Hematopoietic multipotent progenitor cell (in vitro differentiated cells): ENCODE results near the gene CD3E. TPM values are rescaled to one million over a fixed set of nuclear protein-coding genes. Genes with fewer than 3 reads are reported as not detected.
"Not testable (repeated sequence)": the region's sequence is repeated elsewhere in the genome, so short reads cannot be mapped to it uniquely, and the experiment has no call there.

ENCODE experiments used
- DNase-seq, 3 donors: peaks; one replicate each; pipeline ENCODE4 v3.0.0-alpha.2; 2011 to 2015; ENCODE audit warnings: low read depth in 2 of 3, low spot score in 2 of 3
- total RNA-seq: library from RNA; depleted of rRNA; stranded (reverse); fragments of >200 nt; gene quantifications from one replicate; pipeline ENCODE4 v1.2.3, GENCODE V29; 2012

The CD3E gene
- total RNA-seq, 1 donor = 0.54 TPM

- no peak for DNase-seq
Observed at GRCh38 chr11:118289401-118289800, 15.1 kb upstream of the CD3E start.

- DNase-seq = peak in 2 of 3 donors; percentile 53 to 70
Observed at GRCh38 chr11:118290923-118291322, 13.6 kb upstream of the CD3E start.

DNA sequence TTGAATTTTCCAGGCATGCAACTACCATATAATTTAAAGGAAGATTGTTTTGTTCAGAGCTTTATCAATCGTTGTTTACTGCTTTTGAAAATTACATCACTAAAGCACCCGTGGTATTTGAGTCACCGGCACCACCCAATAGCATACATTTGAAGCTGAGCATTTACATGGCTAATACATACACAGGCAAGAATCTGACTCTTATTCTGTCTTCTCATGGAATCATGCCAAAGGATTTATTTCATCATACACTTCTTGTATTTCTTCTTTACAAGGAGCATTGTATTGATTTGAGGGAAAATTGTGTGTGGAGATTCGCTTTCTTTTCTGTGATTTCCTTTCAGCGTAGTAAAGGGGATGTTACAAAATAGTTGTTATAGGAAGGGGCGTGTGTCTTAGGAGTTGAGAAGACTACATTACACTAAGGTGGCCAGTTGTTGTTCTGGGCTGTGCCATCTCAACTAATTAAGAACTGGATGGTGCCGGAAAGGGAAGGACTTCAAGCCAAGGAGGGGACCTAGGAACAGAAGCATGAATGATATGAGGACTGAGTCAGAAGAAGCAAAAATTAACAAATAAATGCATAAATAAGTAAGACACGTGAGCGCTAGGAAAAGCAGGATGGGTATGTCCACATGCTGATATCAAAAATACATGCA is 12.9 kb upstream of the CD3E start:
- DNase-seq = no peak

DNA sequence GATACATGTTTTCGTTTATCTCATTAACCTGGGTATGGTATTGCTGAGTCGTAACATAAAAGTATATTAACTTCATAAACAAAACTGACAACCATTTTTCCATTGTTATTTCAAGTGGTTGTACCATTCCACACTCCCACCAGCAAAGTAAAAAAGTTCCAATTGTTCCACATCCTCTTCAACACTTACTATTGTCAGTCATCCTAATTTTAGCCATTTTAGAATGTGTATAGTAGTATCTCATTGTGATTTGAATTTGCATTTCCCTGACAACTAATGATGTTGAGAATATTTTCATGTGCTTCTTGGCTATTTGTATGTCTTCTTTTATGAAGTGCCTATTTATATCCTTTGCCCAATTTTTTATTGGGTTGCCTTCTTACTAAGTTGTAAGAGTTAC is 10.5 kb upstream of the CD3E start:
- no peak for DNase-seq

- peak in 1 of 3 donors; percentile 29 for DNase-seq
Observed at GRCh38 chr11:118295199-118295598, 9.3 kb upstream of the CD3E start.

GRCh38 chr11:118295815-118296454 is 8.6 kb upstream of the CD3E start:
- DNase-seq = peak in 2 of 3 donors; percentile 43 to 66

DNA sequence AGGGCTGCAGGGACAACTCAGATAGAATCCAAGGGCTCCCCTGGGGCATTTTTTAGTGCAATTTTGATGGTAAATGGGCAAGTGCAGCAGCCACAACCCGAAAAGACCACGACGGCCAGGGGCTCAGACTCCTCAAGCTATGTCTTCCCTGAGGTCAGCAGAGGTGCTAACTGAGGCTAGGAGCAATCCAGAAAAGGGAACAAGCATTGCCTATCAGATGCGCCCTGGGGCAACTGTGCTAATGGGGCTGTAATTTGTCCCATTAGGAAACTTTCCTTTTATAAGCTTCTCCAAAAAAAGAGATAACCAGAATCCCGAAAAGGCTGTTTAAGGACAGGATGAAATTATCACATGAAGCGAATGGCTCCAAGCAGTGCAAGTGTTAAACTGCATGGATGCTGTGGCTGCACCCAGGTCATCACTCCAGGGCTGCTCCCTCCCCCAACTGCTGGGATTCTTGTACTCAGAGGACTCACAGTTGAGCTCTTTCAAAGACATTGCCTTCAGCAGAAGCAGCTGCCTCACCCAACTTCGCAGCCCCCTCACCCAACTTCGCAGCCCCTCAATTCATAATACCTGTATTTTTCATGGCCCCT is 2.8 kb upstream of the CD3E start:
- DNase-seq = no peak

DNA sequence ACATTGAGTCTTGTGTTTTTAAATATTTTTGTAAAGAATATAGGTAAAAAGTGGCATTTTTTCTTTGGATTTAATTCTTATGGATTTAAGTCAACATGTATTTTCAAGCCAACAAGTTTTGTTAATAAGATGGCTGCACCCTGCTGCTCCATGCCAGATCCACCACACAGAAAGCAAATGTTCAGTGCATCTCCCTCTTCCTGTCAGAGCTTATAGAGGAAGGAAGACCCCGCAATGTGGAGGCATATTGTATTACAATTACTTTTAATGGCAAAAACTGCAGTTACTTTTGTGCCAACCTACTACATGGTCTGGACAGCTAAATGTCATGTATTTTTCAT is 333 bp upstream of the CD3E start:
- DNase-seq = peak in 1 of 3 donors; percentile 47

- DNase-seq = no peak
Observed at GRCh38 chr11:118305726-118306125, 1.2 kb downstream of the CD3E start.

GRCh38 chr11:118306556-118306955 is 2.0 kb downstream of the CD3E start:
- DNase-seq = no peak

DNA sequence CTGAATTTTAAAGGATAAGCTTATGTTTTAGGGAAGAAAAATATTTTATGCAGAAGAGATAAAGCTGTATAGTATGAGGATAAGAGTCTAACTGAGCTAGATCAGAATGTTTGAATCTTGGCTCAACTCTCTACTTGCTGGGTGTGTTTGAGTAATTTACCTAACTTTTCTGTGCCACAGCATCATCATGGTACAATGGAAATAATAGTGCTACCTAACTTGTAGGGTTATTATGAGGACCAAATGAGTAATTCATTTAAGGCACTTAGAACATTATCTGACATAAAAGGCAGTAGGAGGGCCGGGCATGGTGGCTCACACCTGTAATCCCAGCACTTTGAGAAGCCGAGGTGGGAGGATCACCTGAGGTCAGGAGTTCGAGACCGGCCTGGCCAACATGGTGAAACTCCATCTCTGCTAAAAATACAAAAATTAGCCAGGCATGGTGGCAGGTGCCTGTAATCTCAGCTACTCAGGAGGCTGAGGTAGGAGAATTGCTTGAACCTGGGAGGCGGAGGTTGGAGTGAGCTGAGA is 4.5 kb downstream of the CD3E start:
- DNase-seq = not testable (repeated sequence)

GRCh38 chr11:118310271-118310670 is 5.7 kb downstream of the CD3E start:
- no peak for DNase-seq

GRCh38 chr11:118310781-118311485 is 6.4 kb downstream of the CD3E start:
- no peak for DNase-seq

DNA sequence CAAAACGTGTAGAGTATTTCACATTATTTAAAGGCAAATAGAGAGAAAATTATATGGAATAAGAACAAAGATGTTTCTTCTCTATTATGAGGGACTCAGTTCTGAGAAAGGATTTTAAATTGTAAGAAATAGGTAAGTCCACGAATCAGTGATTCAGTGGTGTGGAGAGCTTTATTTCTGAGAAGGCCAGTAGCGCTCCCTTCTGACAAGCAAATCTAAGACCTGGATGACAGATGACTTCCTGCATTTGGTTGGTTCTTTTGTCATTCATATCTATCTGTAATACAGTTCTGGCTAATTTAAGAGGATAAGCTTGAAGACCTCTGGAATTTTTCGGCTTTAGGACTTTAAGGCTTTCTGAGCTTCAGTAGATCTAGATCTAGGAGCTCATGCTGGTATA is 7.0 kb downstream of the CD3E start:
- DNase-seq = no peak

DNA sequence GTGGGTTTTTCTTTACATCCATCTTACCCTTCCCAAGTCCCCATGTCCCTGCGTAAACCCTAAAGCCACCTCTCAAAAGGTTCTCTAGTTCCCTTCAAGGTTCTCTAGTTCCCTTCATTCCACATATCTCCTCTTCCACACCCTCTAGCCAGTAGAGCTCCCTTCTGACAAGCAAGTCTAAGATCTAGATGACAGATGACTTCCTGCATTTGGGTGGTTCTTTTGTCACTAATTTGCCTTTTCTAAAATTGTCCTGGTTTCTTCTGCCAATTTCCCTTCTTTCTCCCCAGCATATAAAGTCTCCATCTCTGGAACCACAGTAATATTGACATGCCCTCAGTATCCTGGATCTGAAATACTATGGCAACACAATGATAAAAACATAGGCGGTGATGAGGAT is 7.8 kb downstream of the CD3E start:
- DNase-seq = no peak

- no peak for DNase-seq
Observed at GRCh38 chr11:118313242-118313641, 8.7 kb downstream of the CD3E start.

- no peak for DNase-seq
Observed at GRCh38 chr11:118314988-118315411, 10.5 kb downstream of the CD3E start.

- no peak for DNase-seq
Observed at GRCh38 chr11:118318124-118318523, 13.6 kb downstream of the CD3E start.

DNA sequence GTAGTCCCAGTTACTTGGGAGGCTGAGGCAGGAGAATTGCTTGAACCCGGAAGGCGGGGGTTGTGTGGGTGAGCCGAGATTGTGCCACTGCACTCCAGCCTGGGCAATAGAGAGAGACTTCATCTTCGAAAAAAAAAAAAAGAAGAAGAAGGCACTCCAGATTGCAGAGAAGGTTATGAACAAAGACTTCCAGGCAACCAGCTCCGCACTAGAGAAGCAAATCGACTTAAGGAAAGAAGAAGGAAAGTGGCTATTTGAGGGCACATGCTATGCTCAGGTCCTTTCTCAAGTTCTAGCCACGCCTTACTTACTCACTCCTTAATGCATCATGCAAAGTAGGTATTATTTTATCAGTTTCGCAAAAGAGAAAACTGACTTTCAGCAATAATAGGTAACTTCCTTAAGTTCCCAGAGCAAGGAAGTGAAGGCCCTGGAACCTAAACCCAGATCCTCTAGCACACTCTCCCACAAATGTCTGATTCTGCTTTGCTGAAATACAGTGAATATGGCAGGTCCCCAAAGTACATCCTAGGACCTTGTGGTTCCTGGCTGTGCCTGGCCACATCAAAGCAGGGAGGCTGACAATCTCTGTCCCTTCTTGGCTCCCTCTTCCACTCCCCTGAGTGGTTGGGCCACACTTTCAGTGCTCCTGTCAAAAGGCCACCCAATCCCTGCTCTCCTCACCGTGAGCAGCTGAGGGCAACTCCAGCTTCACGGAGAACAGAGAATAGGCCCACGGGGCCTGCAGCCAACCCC is 14.2 kb downstream of the CD3E start:
- DNase-seq = no peak

DNA sequence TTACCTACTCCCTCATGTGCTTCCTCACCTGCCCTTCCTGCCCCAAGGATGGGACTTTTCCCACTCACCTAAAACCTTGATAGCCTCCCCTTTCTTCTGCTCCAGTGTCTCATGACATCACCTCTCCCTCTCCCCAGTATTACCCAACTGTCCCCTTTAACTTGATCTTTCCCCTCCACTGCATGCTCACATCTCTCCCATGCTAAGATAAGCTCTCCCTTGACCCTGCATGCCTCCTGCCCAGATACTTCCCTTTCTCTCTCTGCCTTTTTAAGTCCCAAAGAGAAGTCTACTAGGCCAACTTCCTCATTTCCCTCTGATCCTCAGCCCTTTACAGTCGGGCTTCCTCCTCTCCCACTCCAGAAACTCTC is 14.8 kb downstream of the CD3E start:
- DNase-seq = peak in 1 of 3 donors; percentile 22

GRCh38 chr11:118320515-118320914 is 16.0 kb downstream of the CD3E start:
- DNase-seq = no peak
